GM21737 (cell line): Measurements from ENCODE around the gene NCOA1.

Source experiments
- ATAC-seq: cut with Tn5 transposase; IDR thresholded peaks from one replicate; pipeline ENCODE4 v1.9.1; 2021; ENCODE audit warnings: mild to moderate bottlenecking, moderate library complexity; ENCODE audit not compliant: unreplicated experiment

The NCOA1 gene

DNA sequence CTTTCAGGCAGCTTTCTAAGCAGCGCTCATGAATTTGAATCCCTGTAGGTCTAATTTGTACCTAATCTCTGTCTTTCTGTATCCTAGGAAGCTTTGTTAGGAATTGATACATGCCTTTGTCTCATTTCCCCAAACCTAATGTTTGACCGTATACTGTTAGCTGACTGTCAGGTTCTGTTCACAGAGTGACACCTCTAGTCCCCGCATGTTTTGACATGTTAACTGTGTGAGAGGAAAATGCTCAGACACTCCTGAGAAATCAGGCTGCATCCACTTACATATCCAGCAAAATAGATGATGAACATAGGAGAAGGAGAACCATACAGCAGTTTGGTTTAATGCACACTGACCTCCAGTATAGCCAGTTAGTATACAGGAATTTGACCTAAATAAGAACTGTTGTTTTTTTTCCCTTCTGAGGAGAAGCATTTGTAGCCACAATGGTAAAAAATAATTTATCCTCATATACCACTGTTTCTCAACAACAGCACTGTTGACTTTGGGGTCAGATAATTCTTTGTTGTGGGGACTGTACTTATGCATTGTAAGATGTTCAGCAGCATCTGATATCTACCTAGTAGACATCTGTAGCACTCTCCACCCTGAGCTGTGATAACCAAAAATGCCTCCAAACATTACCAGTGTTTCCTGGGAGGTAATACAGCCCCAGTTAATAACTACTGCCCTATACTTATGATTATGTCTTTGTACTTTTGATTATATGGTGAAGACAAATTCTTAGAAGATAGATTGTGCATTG lies 130.9 kb downstream of the NCOA1 start:
- no peak for ATAC-seq

DNA sequence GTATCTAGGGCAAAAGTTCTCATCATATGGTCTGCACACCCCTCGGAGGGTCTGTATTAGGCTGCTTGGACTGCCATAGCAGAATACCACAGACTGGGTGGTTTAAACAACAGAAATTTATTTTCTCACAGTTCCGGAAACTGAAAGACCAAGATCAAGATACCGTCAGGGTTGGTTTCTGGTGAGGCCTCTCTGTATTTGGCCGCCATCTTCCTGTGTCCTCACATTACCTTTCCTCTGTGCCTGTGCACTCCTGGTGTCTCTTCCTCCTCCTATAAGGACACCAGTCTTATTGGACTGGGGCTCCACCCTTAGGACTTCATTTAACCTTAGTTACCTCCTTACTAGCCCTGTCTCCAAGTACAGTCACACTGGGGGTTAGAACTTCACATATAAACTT lies 132.5 kb downstream of the NCOA1 start:
- no peak for ATAC-seq

DNA sequence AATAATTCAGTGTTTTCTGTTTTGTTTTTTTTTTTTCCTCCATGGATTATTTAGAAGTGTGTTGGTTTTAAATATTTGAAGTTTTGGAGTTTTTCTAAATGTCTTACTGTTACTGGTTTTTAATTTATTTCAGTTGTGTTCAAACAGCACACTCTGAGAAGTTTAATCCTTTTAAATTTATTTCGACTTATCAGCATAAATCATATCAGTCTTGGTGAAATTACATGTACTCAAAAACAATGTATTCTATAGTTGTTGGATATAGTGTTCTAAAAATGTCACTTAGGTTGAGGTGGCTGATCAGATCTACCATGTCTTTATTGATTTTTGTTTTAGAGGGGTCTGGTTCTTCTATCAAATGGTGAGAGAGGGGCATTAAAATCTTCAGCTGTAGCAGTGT lies 134.7 kb downstream of the NCOA1 start:
- ATAC-seq, result no peak

DNA sequence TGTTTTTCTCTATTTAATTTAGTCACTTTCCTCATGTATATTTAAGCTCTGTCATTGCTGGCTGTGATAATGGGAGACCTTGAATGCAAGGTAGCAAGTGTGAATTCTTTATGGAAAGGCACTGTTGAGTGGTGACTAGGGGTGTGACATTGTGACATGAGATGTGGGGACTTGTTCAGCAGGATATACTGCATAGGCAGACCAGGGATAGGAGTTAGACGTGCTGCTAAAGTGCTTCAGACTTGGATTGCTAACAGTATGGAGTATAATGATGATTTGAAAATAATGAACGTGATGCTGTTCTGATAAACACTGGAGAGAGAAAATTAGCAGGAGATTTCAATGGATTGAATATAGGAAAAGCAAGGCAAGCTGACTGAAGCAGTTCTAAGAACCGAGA lies 135.1 kb downstream of the NCOA1 start:
- ATAC-seq, result no peak

DNA sequence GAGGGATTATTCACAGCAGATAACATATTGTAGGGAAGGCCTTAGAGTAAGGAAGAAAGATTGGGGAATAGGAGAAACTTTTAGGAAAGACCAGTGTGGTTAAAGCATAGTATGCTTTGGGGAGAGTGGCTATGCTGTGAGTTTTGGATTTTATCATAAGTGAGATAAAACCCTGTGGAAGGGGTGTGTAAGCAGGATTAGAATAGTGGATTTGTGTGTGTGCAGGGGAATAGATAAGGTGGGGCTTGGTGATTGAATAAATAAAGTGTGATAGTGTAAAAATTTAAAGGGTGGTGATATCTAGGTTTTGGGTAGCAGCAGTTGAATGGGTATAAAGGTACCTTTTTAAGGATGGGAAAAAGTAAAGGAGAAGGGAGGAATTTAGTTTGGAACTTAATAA lies 137.7 kb downstream of the NCOA1 start:
- ATAC-seq, result no peak

DNA sequence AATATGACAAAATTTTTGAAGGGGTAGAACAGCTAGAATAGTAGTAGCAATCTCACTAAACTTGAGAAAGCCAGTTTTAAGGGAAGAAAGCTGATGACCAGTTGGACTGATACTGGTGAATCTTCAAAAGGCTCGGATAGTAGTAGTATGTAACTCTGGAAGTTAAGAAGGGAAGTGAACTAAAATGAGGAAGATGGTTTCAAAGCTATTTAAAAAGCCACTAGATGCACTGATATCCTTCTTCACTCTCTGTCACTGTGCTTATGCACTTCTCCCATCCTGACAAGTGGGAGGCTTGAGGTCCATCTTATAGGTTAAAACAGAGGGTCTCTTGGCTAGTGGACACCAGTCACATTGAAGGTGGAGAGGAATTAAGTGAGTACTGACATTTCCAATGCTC lies 141.1 kb downstream of the NCOA1 start:
- ATAC-seq, result no peak

DNA sequence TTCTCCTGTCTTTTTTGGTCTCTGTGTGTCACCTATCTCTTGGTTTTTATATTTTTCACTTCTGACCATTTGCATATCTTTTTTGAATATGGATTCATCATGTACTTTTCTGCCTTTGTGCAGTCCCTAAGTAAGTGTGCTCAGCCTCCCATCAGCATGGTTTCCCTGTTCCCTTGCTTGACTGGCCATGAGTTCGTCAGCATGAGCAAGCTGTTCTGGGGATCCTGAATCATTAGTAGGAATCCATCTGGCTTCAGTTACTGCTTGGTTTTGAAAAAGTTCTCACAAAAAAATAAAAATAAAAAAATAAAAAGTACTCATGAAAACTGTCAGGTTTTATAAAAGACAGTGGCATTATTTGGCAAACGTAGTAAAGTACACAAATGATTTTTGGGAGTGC lies 144.1 kb downstream of the NCOA1 start:
- ATAC-seq, result no peak

DNA sequence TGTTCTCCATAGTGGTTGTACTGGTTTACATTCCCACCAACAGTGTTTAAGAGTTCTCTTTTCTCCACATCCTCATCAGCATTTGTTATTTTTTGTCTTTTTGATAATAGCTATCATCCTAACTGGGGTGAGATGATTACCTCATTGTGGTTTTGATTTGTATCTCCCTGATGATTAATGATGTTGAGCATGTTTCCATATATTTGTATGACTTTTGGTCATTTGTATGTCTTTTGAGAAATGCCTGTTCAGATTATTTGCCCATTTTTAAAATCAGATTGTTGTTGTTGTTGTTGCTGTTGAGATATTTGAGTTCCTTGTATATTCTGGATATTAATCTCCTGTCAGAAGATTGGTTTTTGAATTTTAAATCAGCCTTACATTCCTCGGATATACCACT lies 147.5 kb downstream of the NCOA1 start:
- no peak for ATAC-seq

DNA sequence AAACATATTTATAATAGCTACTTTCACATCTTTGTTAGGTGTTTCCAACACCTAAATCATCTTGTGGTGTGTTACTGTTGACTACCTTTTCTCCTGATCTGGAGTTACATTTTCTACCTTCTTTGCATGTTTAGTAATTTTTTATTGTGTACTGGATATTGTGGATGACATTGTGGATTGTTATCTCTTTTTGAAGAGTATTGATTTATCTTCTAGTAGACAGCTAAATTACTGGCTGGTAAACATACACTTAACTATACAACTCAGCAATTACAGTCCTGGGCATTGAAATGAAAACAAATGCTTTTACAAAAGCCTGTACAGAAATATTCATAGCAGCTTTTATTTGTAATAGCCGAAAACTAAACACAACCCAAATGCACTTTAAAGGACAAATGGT lies 151.3 kb downstream of the NCOA1 start:
- ATAC-seq, result no peak

DNA sequence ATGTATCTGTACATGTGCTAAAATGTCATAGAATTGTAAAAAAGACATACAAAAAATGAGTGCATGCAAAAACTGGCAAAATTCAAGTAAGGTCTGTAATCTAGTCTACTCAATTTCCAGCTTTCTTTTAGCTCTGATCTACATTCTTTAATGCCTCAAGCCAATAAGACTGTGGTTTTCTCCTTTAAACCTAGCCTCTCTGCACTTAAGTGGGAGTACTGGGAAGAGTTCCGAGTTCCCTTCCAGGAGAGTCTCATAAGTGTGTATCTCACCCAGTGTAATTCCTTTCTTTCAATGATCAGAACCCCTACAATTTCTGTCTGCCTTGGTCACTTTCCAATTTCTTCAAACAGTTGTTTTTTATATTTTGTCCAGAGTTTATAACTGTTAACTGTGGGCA lies 152.0 kb downstream of the NCOA1 start:
- no peak for ATAC-seq

DNA sequence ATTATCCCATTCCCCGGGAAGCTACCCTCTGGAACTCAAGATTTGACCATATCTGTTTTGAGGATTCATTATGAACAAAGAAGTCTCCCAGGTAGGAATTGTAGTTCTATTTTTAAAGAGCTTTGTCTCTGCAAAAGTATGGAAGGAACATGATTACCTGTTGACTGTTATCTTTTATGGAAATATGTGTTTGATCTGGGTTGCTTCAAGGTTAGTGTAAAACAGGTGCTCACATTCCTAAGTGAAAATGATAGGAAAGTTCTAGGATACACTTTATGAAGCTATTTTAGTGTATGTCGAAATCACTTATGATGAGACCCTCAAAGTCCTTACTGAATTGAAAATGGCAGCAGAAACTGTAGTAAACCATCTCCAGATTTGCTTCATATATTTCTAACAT lies 153.0 kb downstream of the NCOA1 start:
- ATAC-seq, result no peak

DNA sequence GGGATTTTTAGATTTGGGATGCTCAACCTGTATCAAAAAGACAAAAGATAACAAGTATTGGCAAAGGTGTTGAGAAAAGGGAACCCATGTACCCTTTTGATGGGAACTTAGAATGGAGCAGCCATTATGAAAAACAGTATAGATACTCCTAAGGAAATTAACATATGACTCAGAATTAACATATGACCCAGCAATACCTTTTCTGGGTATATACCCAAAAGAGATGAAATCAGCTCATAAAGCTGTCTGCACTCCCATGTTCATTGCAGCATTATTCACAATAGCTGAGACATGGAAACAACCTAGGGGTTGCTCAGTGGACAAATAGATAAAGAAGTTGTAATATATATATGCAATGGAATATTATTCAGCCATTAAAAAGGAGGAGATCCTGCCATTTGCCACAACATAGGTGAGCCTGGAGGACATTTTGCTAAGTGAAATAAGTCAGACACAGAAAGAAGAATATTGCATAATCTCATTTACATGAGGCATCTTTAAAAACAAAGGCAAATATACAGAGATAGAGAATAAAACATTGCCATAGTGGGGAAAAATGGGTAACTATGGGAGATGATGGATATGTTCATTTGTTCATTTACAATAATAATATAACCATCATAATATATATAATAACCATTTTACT lies 160.1 kb downstream of the NCOA1 start:
- no peak for ATAC-seq

DNA sequence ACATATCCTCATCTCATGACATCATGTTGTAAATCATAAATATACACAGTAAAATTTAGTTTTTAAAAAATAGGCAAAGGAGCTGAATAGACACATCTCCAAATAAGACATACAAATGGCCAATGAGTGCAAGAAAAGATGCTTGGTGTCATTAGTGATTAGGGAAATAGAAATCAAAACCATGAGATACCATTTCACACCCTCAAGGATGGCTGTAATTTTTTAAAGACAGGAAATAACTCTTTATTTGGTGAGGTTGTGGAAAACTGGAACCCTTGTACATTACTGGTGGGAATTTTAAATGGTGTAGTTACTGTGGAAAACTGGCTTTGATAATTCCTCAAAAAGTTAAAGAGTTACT lies 160.6 kb downstream of the NCOA1 start:
- no peak for ATAC-seq

DNA sequence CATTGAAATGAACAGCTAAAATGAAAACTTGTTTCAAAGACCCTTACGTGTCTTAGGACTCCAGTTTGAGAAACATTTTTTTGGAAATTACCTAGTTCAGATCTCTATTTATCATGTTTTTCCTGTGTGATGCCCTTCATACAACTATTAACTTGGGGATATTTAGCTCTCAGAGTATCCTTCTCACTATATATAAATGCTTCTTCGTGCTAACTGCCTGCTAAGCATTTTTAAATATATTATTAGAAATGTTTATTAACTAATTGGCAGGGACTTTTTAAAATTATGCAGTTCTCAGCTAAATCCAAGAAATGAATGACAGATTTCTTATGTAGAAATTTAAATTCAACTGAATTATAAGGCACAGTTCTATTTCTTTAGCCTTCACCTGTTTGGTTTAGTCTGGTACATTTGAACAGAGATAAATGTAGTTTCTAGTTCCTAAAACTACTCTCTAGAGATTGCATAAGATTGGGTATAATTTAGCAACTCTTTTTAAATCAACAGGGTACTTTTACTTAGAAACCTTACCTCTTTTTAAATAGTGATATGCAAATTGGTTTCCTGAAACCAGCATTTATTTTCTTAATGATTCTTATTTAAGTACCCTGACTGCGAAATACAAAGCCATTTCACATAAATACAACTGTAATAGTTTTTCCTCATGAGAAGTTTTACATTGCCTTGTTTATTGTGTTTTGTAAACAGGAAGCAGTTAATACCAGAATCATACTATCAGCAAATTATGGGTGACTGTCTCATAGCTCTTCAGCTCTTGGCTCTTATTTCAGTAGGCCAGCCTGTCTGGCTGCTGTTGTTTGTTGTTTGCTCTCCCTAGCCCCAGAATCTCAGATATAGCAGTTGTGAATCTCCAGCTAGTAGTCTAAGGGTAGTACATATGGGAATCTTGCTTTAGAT lies 161.5 kb downstream of the NCOA1 start:
- ATAC-seq, result no peak

DNA sequence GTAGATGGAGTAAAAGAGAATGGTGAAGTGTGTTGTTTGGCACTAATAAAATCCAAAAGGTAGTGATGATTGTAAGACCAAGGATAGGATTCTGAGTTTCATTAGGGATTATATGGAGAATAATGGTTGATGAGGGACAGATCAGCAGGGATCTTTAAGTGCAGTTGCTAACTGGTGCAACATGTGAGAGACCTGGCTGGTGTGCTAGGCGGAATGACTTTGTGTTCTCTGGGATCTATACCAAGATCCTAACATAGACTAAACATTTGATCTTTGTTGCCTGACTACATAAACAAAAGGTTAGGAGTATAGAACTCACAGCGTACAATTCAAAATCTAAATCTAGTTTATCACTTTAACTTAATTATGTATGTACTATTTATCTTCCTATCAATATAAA lies 166.8 kb downstream of the NCOA1 start:
- ATAC-seq, result no peak

DNA sequence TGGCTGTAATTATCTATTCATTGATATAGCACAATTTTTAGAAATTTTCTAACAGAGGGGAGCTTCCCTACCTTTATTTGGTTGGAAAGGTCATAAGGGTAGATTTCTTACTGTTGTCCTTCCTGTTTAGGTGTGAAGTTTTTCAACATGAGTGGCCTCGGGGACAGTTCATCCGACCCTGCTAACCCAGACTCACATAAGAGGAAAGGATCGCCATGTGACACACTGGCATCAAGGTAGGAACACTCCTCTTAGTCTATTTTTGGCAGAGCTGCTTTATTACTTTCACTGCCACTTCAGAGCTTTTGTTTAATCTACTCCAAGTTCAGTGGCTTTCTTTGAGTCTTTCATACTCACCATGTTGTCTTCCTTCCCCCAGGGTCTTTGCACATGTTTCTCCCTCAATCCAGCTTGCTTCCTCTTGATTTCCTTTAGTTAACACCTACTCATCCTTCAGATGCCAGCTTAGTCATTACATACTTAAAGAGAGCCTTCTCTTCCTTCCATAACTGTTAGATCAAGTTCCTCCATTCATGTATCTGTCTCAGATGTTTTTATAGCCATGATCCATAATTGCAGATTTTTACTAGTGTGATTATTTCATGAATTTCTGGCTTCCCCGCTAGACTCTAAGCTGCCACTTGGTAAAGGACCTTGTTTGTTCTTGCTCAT lies 167.6 kb downstream of the NCOA1 start:
- no peak for ATAC-seq

DNA sequence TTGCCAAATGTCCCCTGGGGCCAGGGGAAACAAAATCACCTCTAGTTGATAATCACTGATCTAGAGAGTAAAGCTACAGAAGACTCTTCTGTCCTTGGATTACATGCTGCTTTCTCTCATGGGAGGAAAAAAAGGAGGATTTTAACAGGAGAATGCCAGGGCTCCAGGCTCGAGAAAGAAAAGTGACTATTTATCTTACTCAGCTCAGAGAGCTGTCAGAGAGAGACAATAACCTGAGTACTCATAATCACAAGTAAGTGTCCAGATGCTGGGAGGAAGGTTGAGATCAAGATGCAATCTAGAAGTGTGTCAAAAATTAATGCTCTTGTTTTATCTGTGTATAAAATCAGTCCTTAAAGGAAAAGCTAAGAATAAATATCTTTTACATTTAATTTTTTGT lies 168.8 kb downstream of the NCOA1 start:
- no peak for ATAC-seq

DNA sequence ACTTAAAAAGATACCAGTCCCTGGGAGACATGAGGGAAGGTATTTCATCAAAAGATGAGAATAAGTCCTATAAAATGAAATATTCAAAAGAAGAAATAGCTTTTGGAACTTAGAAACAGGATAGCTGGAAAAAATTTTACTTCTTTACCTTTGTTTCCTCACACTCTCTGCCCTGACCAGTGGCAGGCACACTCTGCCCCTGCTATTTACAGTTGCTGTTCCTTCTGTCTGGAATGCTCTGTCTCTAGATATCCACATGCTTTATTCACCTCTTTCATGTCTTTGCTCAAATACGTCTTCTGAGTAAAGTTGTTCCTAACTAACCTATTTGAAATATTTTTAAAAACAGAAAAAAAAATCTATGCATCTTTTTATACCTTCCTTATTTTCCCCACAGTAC lies 176.5 kb downstream of the NCOA1 start:
- ATAC-seq, result no peak

DNA sequence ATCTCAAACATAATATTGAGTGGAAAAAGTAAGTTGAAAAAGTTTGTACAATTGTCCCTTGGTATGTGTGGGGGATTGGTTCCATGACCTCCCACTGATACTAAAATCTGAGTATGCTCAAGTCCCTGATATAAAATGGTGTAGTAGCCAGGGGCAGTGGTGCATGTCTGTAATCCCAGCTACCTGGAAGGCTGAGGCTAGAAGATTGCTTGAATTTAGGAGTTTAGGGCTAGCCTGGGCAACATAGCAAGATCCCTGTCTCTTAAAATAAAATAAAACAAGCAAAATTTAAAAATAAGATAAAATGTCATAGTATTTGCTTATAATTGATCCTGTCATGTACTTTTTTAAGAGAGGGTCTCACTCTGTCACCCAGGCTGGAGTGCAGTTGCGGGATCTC lies 180.2 kb downstream of the NCOA1 start:
- ATAC-seq, result no peak

DNA sequence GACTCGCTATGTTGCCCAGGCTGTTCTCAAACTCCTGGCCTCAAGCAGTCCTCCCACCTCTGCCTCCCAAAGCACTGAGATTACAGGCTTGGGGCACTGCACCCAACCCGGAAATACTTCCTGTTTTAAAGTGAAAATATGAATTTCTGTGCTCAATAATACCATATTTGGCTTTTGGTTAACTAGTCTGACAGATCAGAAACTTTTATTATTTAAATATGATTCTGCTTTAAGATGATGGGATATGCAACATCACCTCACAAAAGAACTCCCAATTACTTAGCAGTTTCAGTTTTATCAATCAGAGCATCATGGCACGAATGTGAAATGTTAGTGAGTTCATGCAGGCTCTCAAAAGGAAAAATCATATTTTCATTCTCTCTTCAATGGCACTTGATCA lies 181.5 kb downstream of the NCOA1 start:
- no peak for ATAC-seq

DNA sequence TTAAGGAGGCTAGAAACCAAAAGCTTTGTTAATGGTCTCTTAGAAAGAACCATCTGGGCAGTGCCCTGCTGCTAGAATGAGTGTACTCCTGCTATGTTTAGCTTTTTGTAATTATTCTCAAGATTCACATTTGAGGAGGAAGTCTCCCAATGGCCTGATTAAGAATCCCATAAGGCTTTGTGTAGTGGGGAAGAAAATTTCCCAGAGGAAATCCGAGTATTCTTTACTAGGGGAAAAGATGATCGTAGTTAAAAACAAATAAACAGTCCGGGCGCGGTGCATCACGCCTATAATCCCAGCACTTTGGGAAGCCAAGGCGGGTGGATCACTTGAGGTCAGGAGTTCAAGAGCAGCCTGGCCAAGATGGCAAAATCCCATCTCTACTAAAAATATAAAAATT lies 184.3 kb downstream of the NCOA1 start:
- ATAC-seq, result no peak
